HepG2 (cell line): ENCODE measurements around the gene PYGB. TPM values are rescaled to one million over a fixed set of nuclear protein-coding genes. Genes with fewer than 3 reads are reported as not detected.
A peak's percentile ranks its signal among the peaks of the same experiment; 100 is the strongest.

Source experiments
- ARNTL ChIP-seq: sonication (generic); formaldehyde crosslinking; IDR thresholded peaks from 2 replicates; pipeline ENCODE4 v1.4.0; 2020; ENCODE audit warnings: mild to moderate bottlenecking, missing genetic modification reagents
- CREB1 ChIP-seq, 2 experiments: fragments of 450-650 bp in 1 of 2; IDR thresholded peaks; 2 replicates each; pipeline ENCODE4 v1.6.1; 2016 to 2017; ENCODE audit warnings: control low read depth in 1 of 2, mild to moderate bottlenecking in 1 of 2, missing compliant biosample characterization in 1 of 2, missing genetic modification characterization in 1 of 2
- ELF4 ChIP-seq: sonication (generic); formaldehyde crosslinking; IDR thresholded peaks from 2 replicates; pipeline ENCODE4 v1.5.0; 2020; ENCODE audit warnings: missing genetic modification reagents, mild to moderate bottlenecking, moderate library complexity, borderline replicate concordance
- FOXP1 ChIP-seq, 2 experiments: fragments of 450-650 bp in 1 of 2; IDR thresholded peaks; 2 replicates each; pipeline ENCODE4 v1.6.1; 2017 to 2018; ENCODE audit warnings: antibody characterized with exemption in 1 of 2
- GZF1 ChIP-seq: sonication (generic); formaldehyde crosslinking; IDR thresholded peaks from 2 replicates; pipeline ENCODE4 v1.5.1; 2020; ENCODE audit warnings: mild to moderate bottlenecking, missing genetic modification reagents
- HNF4A ChIP-seq: sonication (generic); formaldehyde crosslinking; IDR thresholded peaks from 2 replicates; pipeline ENCODE4 v1.4.0; 2020; ENCODE audit warnings: missing genetic modification reagents
- HOXA5 ChIP-seq: sonication (generic); formaldehyde crosslinking; IDR thresholded peaks from 2 replicates; pipeline ENCODE4 v1.4.0; 2020; ENCODE audit warnings: missing genetic modification reagents
- LCORL ChIP-seq, 2 experiments: fragments of 450-650 bp in 1 of 2; sonication (generic) in 1 of 2; formaldehyde crosslinking in 1 of 2; IDR thresholded peaks; 2 replicates each; pipeline versions ENCODE4 v1.5.0 to v1.6.1; 2017 to 2020; ENCODE audit warnings: antibody characterized with exemption in 1 of 2, missing genetic modification reagents in 1 of 2
- MAFK ChIP-seq, 2 experiments: IDR thresholded peaks in 1 of 2; conservative IDR thresholded peaks in 1 of 2; 2 replicates each; pipeline ENCODE4 v1.6.1; 2011; ENCODE audit warnings: improper control_type of control experiment in 2 of 2, low read length in 2 of 2
- MYC ChIP-seq: sonication (generic); formaldehyde crosslinking; IDR thresholded peaks from 2 replicates; pipeline ENCODE4 v1.9.0; 2021; ENCODE audit warnings: missing genetic modification reagents, borderline replicate concordance
- NFKBIZ ChIP-seq: IDR thresholded peaks from 2 replicates; pipeline ENCODE4 v1.6.1; 2018; ENCODE audit warnings: missing genetic modification reagents, missing compliant biosample characterization
- NR2F1 ChIP-seq, 2 experiments: fragments of 450-650 bp in 1 of 2; formaldehyde crosslinking in 1 of 2; IDR thresholded peaks; 2 replicates each; pipeline versions ENCODE4 v1.5.0 to v1.6.1; 2016 to 2020; ENCODE audit warnings: mild to moderate bottlenecking in 1 of 2, missing compliant biosample characterization in 1 of 2, missing genetic modification reagents in 1 of 2, moderate library complexity in 1 of 2
- RBM22 ChIP-seq: fragments of 200-400 bp; formaldehyde crosslinking; optimal IDR thresholded peaks from 2 replicates; pipeline ENCODE3; 2017; ENCODE audit warnings: mild to moderate bottlenecking, low read length, moderate library complexity
- ZFP1 ChIP-seq: IDR thresholded peaks from 2 replicates; pipeline ENCODE4 v1.6.1; 2016
- ZNF136 ChIP-seq: sonication (generic); formaldehyde crosslinking; IDR thresholded peaks from 2 replicates; pipeline ENCODE4 v1.8.1; 2022; ENCODE audit warnings: low read depth, mild to moderate bottlenecking, moderate library complexity, missing genetic modification reagents
- ZNF143 ChIP-seq: sonication (generic); formaldehyde crosslinking; IDR thresholded peaks from 2 replicates; pipeline ENCODE4 v1.4.0; 2020; ENCODE audit warnings: missing genetic modification reagents
- ZNF224 ChIP-seq: sonication (generic); formaldehyde crosslinking; IDR thresholded peaks from 2 replicates; pipeline ENCODE4 v1.5.0; 2020; ENCODE audit warnings: mild to moderate bottlenecking, missing genetic modification reagents
- ZNF326 ChIP-seq: sonication (generic); formaldehyde crosslinking; IDR thresholded peaks from 2 replicates; pipeline ENCODE4 v1.4.0; 2020; ENCODE audit warnings: missing genetic modification reagents, borderline replicate concordance
- ZNF441 ChIP-seq: sonication (generic); formaldehyde crosslinking; IDR thresholded peaks from 2 replicates; pipeline ENCODE4 v1.7.0; 2021; ENCODE audit warnings: missing genetic modification reagents, borderline replicate concordance
- ZNF75D ChIP-seq: sonication (generic); formaldehyde crosslinking; IDR thresholded peaks from 2 replicates; pipeline ENCODE4 v1.8.1; 2023; ENCODE audit warnings: missing genetic modification reagents, mild to moderate bottlenecking, borderline replicate concordance
- ZNF772 ChIP-seq: sonication (generic); formaldehyde crosslinking; IDR thresholded peaks from 2 replicates; pipeline ENCODE4 v1.5.0; 2020; ENCODE audit warnings: mild to moderate bottlenecking, missing genetic modification reagents
- ZNF83 ChIP-seq: sonication (generic); formaldehyde crosslinking; IDR thresholded peaks from 2 replicates; pipeline ENCODE4 v1.4.0; 2020; ENCODE audit warnings: missing genetic modification reagents, mild to moderate bottlenecking, borderline replicate concordance
- ZSCAN25 ChIP-seq: sonication (generic); formaldehyde crosslinking; IDR thresholded peaks from 2 replicates; pipeline ENCODE4 v1.8.0; 2022; ENCODE audit warnings: mild to moderate bottlenecking, missing genetic modification reagents
- polyA plus RNA-seq, 8 experiments: library from polyadenylated mRNA; depleted of rRNA in 3 of 8; stranded (reverse) in 7 of 8; unstranded in 1 of 8; fragments of >200 nt; fragmentation: Illumina TruSeq in 4 of 8; extraction: Trizol in 4 of 8; gene quantifications; 2 replicates each; pipeline versions ENCODE4 v1.2.1 to v1.2.3, GENCODE V29; 2011 to 2016; ENCODE audit warnings: low read depth in 4 of 8, missing spikeins in 1 of 8, mixed read lengths in 1 of 8; ENCODE audit not compliant: insufficient read depth in 1 of 8
- total RNA-seq, 5 experiments: library from RNA; depleted of rRNA; stranded (reverse); fragments of >200 nt; fragmentation: Illumina TruSeq; extraction: Trizol; gene quantifications; 2 replicates each; pipeline ENCODE4 v1.2.3, GENCODE V29; 2016; ENCODE audit warnings: low read depth in 1 of 5
- TF ChIP-seq, protein P1 (sequence below): sonication (generic); formaldehyde crosslinking; IDR thresholded peaks from 2 replicates; pipeline ENCODE4 v1.8.1; 2023; ENCODE audit warnings: mild to moderate bottlenecking, missing genetic modification reagents
- TF ChIP-seq, protein P2 (sequence below): sonication (generic); formaldehyde crosslinking; IDR thresholded peaks from 2 replicates; pipeline ENCODE4 v1.4.0; 2020; ENCODE audit warnings: low read depth, mild to moderate bottlenecking, missing genetic modification reagents

The PYGB gene
- total and polyA plus RNA-seq, 2 of the 13 experiments (the other 11 are each of a cell fraction or from before 2014, with no cell fraction given) = 24.2 to 86.3 TPM

- TF ChIP-seq RBM22 = peak; percentile 96
- no peak for TF ChIP-seq ELF4
- TF ChIP-seq NFKBIZ = 0 out of 2 replicates have a peak, but pooled peaks have one; percentile 34
- TF ChIP-seq LCORL (IDR thresholded peaks at IDR 0.05) = no peak
- peak; percentile 80; the same call in 1 of the 2 replicates for TF ChIP-seq LCORL (CRISPR knock-in tag; IDR thresholded peaks at IDR 0.05)
- TF ChIP-seq ZNF224 (CRISPR knock-in tag) = no peak
- no peak for TF ChIP-seq ARNTL (CRISPR knock-in tag)
- peak; percentile 74; the same call in 1 of the 2 replicates for TF ChIP-seq ZNF772 (CRISPR knock-in tag)
- TF ChIP-seq ZNF143 (CRISPR knock-in tag) = peak; percentile 40; the same call in 1 of the 2 replicates
- peak; percentile 47; the same call in 1 of the 2 replicates for TF ChIP-seq ZSCAN25
- no peak for TF ChIP-seq HNF4A (CRISPR knock-in tag)
- 0 out of 2 replicates have a peak, but pooled peaks have one; percentile 25 for TF ChIP-seq ZFP1
- no peak for TF ChIP-seq ZNF441 (CRISPR knock-in tag)
- TF ChIP-seq, protein P1, sequence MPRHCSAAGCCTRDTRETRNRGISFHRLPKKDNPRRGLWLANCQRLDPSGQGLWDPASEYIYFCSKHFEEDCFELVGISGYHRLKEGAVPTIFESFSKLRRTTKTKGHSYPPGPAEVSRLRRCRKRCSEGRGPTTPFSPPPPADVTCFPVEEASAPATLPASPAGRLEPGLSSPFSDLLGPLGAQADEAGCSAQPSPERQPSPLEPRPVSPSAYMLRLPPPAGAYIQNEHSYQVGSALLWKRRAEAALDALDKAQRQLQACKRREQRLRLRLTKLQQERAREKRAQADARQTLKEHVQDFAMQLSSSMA (CRISPR knock-in tag) = peak; percentile 27; the same call in 1 of the 2 replicates
- no peak for TF ChIP-seq ZNF136 (CRISPR knock-in tag)
- no peak for TF ChIP-seq FOXP1 (IDR thresholded peaks at IDR 0.05)
- TF ChIP-seq FOXP1 (CRISPR knock-in tag; IDR thresholded peaks at IDR 0.05) = no peak
- no peak for TF ChIP-seq GZF1 (CRISPR knock-in tag)
- TF ChIP-seq ZNF83 (CRISPR knock-in tag) = no peak
- TF ChIP-seq MAFK (conservative IDR thresholded peaks at IDR 0.05 in 1 of 2, IDR thresholded peaks at IDR 0.05 in 1 of 2; ENCODE audit: low read length in 2 of 2) = no peak
- TF ChIP-seq HOXA5 (CRISPR knock-in tag) = peak; percentile 79
- TF ChIP-seq ZNF75D (CRISPR knock-in tag) = no peak
- TF ChIP-seq, protein P2, sequence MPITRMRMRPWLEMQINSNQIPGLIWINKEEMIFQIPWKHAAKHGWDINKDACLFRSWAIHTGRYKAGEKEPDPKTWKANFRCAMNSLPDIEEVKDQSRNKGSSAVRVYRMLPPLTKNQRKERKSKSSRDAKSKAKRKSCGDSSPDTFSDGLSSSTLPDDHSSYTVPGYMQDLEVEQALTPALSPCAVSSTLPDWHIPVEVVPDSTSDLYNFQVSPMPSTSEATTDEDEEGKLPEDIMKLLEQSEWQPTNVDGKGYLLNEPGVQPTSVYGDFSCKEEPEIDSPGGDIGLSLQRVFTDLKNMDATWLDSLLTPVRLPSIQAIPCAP (CRISPR knock-in tag) = no peak
- peak; percentile 80; the same call in 1 of the 2 replicates for TF ChIP-seq MYC
- no peak for TF ChIP-seq ZNF326
- TF ChIP-seq NR2F1 (CRISPR knock-in tag; IDR thresholded peaks at IDR 0.05) = no peak
- TF ChIP-seq CREB1 (IDR thresholded peaks at IDR 0.05) = no peak
- TF ChIP-seq CREB1 (CRISPR knock-in tag; IDR thresholded peaks at IDR 0.05) = no peak
These were observed 46.8 kb downstream of the PYGB start (continued) for GRCh38 chr20:25294459-25295385.
